GM19099 (cell line): Measurements from ENCODE around the gene SLC25A6.

ENCODE experiments used
- POLR2A ChIP-seq: IDR thresholded peaks from 3 replicates; pipeline ENCODE4 v1.6.1; 2011; ENCODE audit warnings: low read depth; ENCODE audit not compliant: insufficient read length; ENCODE audit errors: extremely low read depth

SLC25A6 gene

GRCh38 chrX:1341545-1342184 lies 50.2 kb downstream of the SLC25A6 start:
- no peak for TF ChIP-seq POLR2A

- TF ChIP-seq POLR2A, result no peak
These were observed 54.7 kb downstream of the SLC25A6 start for GRCh38 chrX:1336948-1337779.

- peak; percentile 68 for TF ChIP-seq POLR2A
These were observed 55.5 kb downstream of the SLC25A6 start, which contains the start of gene IL3RA for GRCh38 chrX:1336331-1336943. Gene IL3RA (plus strand): TSS chrX:1336785. CDS start chrX:1341766, 4,981 bp downstream.
